ENCODE results near the gene TNFSF8.

TNFSF8 gene

GRCh38 chr9:114888607-114889006 lies 41.8 kb downstream of the TNFSF8 start:
- 0 out of 2 replicates have a peak overlapping the region, but pooled peaks have one; percentile 32 for H3K4me3 ChIP-seq (ENCODE audit: low read length)
- H3K9me3 ChIP-seq (ENCODE audit: insufficient read depth, low read depth, low read length): no peaks in the 10 kb centered on the region
- H3K36me3 ChIP-seq (ENCODE audit: insufficient read depth, low read depth, low read length): no peaks in the 10 kb centered on the region
- no peaks in the 10 kb centered on the region for H3K27me3 ChIP-seq (ENCODE audit: insufficient read depth, low read length)
- no peak overlapping the region for H3K27ac ChIP-seq (ENCODE audit: low read length)
- peaks cover 14% of the 10 kb centered on the region for H3K4me1 ChIP-seq (ENCODE audit: insufficient read depth, low read length)
- 0 out of 2 replicates have a peak overlapping the region, but pooled peaks have one; percentile 12 for H3K9ac ChIP-seq (ENCODE audit: low read depth, low read length)

- Histone ChIP-seq H3K36me3 (ENCODE audit: insufficient read depth, low read depth, low read length) (no peaks in the 10 kb centered on the region), H3K4me3 (ENCODE audit: low read length) (no peak overlapping the region), H3K4me1 (ENCODE audit: insufficient read depth, low read length) (peaks cover 14% of the 10 kb centered on the region), H3K27me3 (ENCODE audit: insufficient read depth, low read length) (no peaks in the 10 kb centered on the region), H3K27ac (ENCODE audit: low read length) (no peak overlapping the region), H3K9me3 (ENCODE audit: insufficient read depth, low read depth, low read length) (no peaks in the 10 kb centered on the region), H3K9ac (ENCODE audit: low read depth, low read length) (no peak overlapping the region)
Observed at GRCh38 chr9:114887963-114888362, 42.4 kb downstream of the TNFSF8 start.

DNA sequence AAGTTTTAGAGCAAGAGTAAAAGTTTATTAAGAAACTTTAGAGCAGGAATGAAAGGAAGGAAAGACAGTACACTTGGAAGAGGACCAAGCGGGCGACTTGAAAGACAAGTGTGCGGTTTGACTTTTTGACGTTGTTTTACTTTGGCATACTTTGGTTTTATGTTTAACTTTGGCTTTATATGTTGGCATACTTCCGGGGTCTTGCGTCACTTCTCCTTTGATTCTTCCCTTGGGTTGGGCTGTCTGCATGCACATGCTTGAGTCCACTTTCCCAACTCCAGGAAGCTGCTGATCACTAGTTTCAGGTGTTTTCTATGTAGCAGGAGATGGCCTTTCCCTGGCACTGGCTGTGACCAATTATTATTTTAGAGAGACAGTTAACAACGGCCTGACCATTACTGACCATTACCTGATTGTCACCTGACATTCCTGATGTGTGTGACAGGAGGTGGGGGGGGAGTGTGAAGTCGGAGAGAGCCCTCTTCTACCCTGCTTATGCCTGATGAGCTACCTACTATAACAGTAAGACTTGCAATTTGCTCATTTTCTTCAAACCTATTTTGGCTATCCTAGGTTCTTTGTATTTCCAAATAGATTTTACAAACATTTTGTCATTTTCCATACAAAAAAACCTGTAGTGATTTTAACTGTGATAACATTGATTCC lies 45.5 kb downstream of the TNFSF8 start:
- Histone ChIP-seq H3K9ac (ENCODE audit: low read depth, low read length) (no peak overlapping the region), H3K4me3 (ENCODE audit: low read length) (no peak overlapping the region), H3K9me3 (ENCODE audit: insufficient read depth, low read depth, low read length) (no peaks in the 10 kb centered on the region), H3K27me3 (ENCODE audit: insufficient read depth, low read length) (no peaks in the 10 kb centered on the region), H3K36me3 (ENCODE audit: insufficient read depth, low read depth, low read length) (no peaks in the 10 kb centered on the region), H3K4me1 (ENCODE audit: insufficient read depth, low read length) (peaks cover 14% of the 10 kb centered on the region), H3K27ac (ENCODE audit: low read length) (no peak overlapping the region)

DNA sequence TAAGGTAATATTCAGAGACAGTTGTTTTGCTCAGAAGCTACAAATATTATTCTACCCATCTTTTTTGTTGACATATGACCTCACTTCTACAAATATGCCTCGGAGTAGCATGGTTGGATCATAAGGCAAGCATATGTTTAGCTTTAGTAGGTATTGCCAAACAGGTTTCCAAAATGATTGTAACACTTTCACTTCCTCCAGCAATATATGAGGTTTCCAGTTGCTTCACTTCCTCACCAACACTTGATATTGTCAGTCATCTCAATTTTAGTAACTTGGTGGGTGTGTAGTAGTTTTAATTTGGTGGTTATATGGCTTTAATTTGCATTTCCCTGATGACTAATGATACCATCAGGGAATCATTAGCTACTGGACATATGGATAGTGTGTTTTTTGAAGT lies 46.7 kb downstream of the TNFSF8 start:
- H3K27me3 ChIP-seq (ENCODE audit: insufficient read depth, low read length): no peaks in the 10 kb centered on the region
- no peaks in the 10 kb centered on the region for H3K36me3 ChIP-seq (ENCODE audit: insufficient read depth, low read depth, low read length)
- H3K27ac ChIP-seq (ENCODE audit: low read length): no peak overlapping the region
- H3K9ac ChIP-seq (ENCODE audit: low read depth, low read length): no peak overlapping the region
- no peak overlapping the region for H3K4me3 ChIP-seq (ENCODE audit: low read length)
- H3K4me1 ChIP-seq (ENCODE audit: insufficient read depth, low read length): peaks cover 9% of the 10 kb centered on the region
- H3K9me3 ChIP-seq (ENCODE audit: insufficient read depth, low read depth, low read length): no peaks in the 10 kb centered on the region

GRCh38 chr9:114880291-114880745 lies 50.1 kb downstream of the TNFSF8 start:
- Histone ChIP-seq H3K27me3 (ENCODE audit: insufficient read depth, low read length) (no peaks in the 10 kb centered on the region), H3K4me1 (ENCODE audit: insufficient read depth, low read length) (no peaks in the 10 kb centered on the region), H3K36me3 (ENCODE audit: insufficient read depth, low read depth, low read length) (no peaks in the 10 kb centered on the region), H3K27ac (ENCODE audit: low read length) (no peak overlapping the region), H3K4me3 (ENCODE audit: low read length) (no peak overlapping the region), H3K9ac (ENCODE audit: low read depth, low read length) (no peak overlapping the region), H3K9me3 (ENCODE audit: insufficient read depth, low read depth, low read length) (peaks cover 12% of the 10 kb centered on the region; the same call in 1 of the 2 replicates)

- Histone ChIP-seq H3K27me3 (ENCODE audit: insufficient read depth, low read length) (no peaks in the 10 kb centered on the region), H3K4me3 (ENCODE audit: low read length) (no peak overlapping the region), H3K4me1 (ENCODE audit: insufficient read depth, low read length) (no peaks in the 10 kb centered on the region), H3K27ac (ENCODE audit: low read length) (no peak overlapping the region), H3K9me3 (ENCODE audit: insufficient read depth, low read depth, low read length) (peaks cover 16% of the 10 kb centered on the region), H3K9ac (ENCODE audit: low read depth, low read length) (no peak overlapping the region), H3K36me3 (ENCODE audit: insufficient read depth, low read depth, low read length) (no peaks in the 10 kb centered on the region)
Observed at GRCh38 chr9:114878879-114879564, 51.4 kb downstream of the TNFSF8 start.

GRCh38 chr9:114869845-114870244 lies 60.5 kb downstream of the TNFSF8 start:
- Histone ChIP-seq H3K9me3 (ENCODE audit: insufficient read depth, low read depth, low read length) (no peaks in the 10 kb centered on the region), H3K9ac (ENCODE audit: low read depth, low read length) (no peak overlapping the region), H3K27me3 (ENCODE audit: insufficient read depth, low read length) (no peaks in the 10 kb centered on the region), H3K36me3 (ENCODE audit: insufficient read depth, low read depth, low read length) (no peaks in the 10 kb centered on the region), H3K4me1 (ENCODE audit: insufficient read depth, low read length) (no peaks in the 10 kb centered on the region; the same call in 1 of the 2 replicates), H3K4me3 (ENCODE audit: low read length) (no peak overlapping the region), H3K27ac (ENCODE audit: low read length) (no peak overlapping the region)

DNA sequence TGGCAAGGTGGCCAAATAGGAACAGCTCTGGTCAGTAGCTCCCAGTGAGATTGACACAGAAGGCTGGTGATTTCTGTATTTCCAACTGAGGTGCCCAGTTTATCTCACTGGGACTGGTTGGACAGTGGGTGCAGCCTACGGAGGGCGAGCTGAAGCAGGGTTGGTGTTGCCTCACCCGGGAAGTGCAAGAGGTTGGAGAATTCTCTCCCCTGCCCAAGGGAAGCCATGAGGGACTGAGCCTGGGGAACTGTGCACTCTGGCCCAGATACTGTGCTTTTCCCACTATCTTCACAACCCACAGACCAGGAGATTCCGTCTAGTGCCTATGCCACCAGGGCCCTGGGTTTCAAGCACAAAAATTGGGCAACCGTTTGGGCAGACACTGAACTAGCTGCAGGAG lies 61.0 kb downstream of the TNFSF8 start:
- Histone ChIP-seq H3K9me3 (ENCODE audit: insufficient read depth, low read depth, low read length) (no peaks in the 10 kb centered on the region), H3K27ac (ENCODE audit: low read length) (no peak overlapping the region), H3K27me3 (ENCODE audit: insufficient read depth, low read length) (no peaks in the 10 kb centered on the region), H3K36me3 (ENCODE audit: insufficient read depth, low read depth, low read length) (no peaks in the 10 kb centered on the region), H3K4me1 (ENCODE audit: insufficient read depth, low read length) (no peaks in the 10 kb centered on the region; the same call in 1 of the 2 replicates), H3K4me3 (ENCODE audit: low read length) (no peak overlapping the region), H3K9ac (ENCODE audit: low read depth, low read length) (no peak overlapping the region)

- H3K27ac ChIP-seq (ENCODE audit: low read length): no peak overlapping the region
- H3K4me3 ChIP-seq (ENCODE audit: low read length): no peak overlapping the region
- no peak overlapping the region for H3K9ac ChIP-seq (ENCODE audit: low read depth, low read length)
- H3K36me3 ChIP-seq (ENCODE audit: insufficient read depth, low read depth, low read length): no peaks in the 10 kb centered on the region
- H3K4me1 ChIP-seq (ENCODE audit: insufficient read depth, low read length): no peaks in the 10 kb centered on the region; the same call in 1 of the 2 replicates
- H3K9me3 ChIP-seq (ENCODE audit: insufficient read depth, low read depth, low read length): no peaks in the 10 kb centered on the region
- H3K27me3 ChIP-seq (ENCODE audit: insufficient read depth, low read length): no peaks in the 10 kb centered on the region
Observed at GRCh38 chr9:114867327-114867726, 63.1 kb downstream of the TNFSF8 start.

- no peak overlapping the region for H3K4me3 ChIP-seq (ENCODE audit: low read length)
- no peaks in the 10 kb centered on the region for H3K36me3 ChIP-seq (ENCODE audit: insufficient read depth, low read depth, low read length)
- no peaks in the 10 kb centered on the region for H3K9me3 ChIP-seq (ENCODE audit: insufficient read depth, low read depth, low read length)
- no peak overlapping the region for H3K27ac ChIP-seq (ENCODE audit: low read length)
- no peaks in the 10 kb centered on the region; the same call in 1 of the 2 replicates for H3K4me1 ChIP-seq (ENCODE audit: insufficient read depth, low read length)
- H3K27me3 ChIP-seq (ENCODE audit: insufficient read depth, low read length): no peaks in the 10 kb centered on the region
- H3K9ac ChIP-seq (ENCODE audit: low read depth, low read length): no peak overlapping the region
Observed at GRCh38 chr9:114864471-114864870, 65.9 kb downstream of the TNFSF8 start.

- H3K4me3 ChIP-seq (ENCODE audit: low read length): no peak overlapping the region
- no peaks in the 10 kb centered on the region for H3K27me3 ChIP-seq (ENCODE audit: insufficient read depth, low read length)
- no peaks in the 10 kb centered on the region for H3K36me3 ChIP-seq (ENCODE audit: insufficient read depth, low read depth, low read length)
- no peaks in the 10 kb centered on the region for H3K4me1 ChIP-seq (ENCODE audit: insufficient read depth, low read length)
- no peak overlapping the region for H3K27ac ChIP-seq (ENCODE audit: low read length)
- H3K9ac ChIP-seq (ENCODE audit: low read depth, low read length): no peak overlapping the region
- H3K9me3 ChIP-seq (ENCODE audit: insufficient read depth, low read depth, low read length): no peaks in the 10 kb centered on the region
Observed at GRCh38 chr9:114861922-114862605, 68.3 kb downstream of the TNFSF8 start.
